ENCODE measurements around the gene INSIG2.

INSIG2 gene

GRCh38 chr2:118088051-118089024 is at the start of gene INSIG2:
TSS of gene INSIG2 (plus strand) at chr2:118088471. CDS start at chr2:118096557, 8,086 bp downstream.
- DNase-seq = peak; percentile 93 to 98

- DNase-seq = no peak
These were observed 47.4 kb upstream of the INSIG2 start for GRCh38 chr2:118040891-118041290.

GRCh38 chr2:118044103-118044716 is 44.1 kb upstream of the INSIG2 start:
- no peak for DNase-seq

- no peak for DNase-seq
These were observed 43.4 kb upstream of the INSIG2 start for GRCh38 chr2:118044854-118045253.

GRCh38 chr2:118045286-118045685 is 43.0 kb upstream of the INSIG2 start:
- no peak for DNase-seq

GRCh38 chr2:118046634-118047210 is 41.5 kb upstream of the INSIG2 start:
- peak in 1 of 2 experiments; percentile 67 for DNase-seq

GRCh38 chr2:118047380-118047826 is 40.9 kb upstream of the INSIG2 start:
- DNase-seq = peak in 1 of 2 experiments; percentile 17

GRCh38 chr2:118048401-118048800 is 39.9 kb upstream of the INSIG2 start:
- no peak for DNase-seq

GRCh38 chr2:118049140-118049815 is 39.0 kb upstream of the INSIG2 start:
- peak in 1 of 2 experiments; percentile 15 for DNase-seq

- DNase-seq = no peak
These were observed 38.5 kb upstream of the INSIG2 start for GRCh38 chr2:118049816-118050140.

GRCh38 chr2:118050386-118050785 is 37.9 kb upstream of the INSIG2 start:
- DNase-seq = no peak

- DNase-seq = no peak
These were observed 37.3 kb upstream of the INSIG2 start for GRCh38 chr2:118050974-118051373.

GRCh38 chr2:118051826-118052358 is 36.4 kb upstream of the INSIG2 start:
- no peak for DNase-seq

- no peak for DNase-seq
These were observed 35.8 kb upstream of the INSIG2 start for GRCh38 chr2:118052474-118052873.

GRCh38 chr2:118053681-118054080 is 34.6 kb upstream of the INSIG2 start:
- DNase-seq = peak; percentile 87 to 88

- peak in 1 of 2 experiments; percentile 19 for DNase-seq
These were observed 33.9 kb upstream of the INSIG2 start for GRCh38 chr2:118054213-118055008.

GRCh38 chr2:118055512-118056164 is 32.6 kb upstream of the INSIG2 start:
- no peak for DNase-seq

GRCh38 chr2:118056165-118056534 is 32.1 kb upstream of the INSIG2 start:
- DNase-seq = no peak

- no peak for DNase-seq
These were observed 31.5 kb upstream of the INSIG2 start for GRCh38 chr2:118056801-118057200.

- no peak for DNase-seq
These were observed 29.3 kb upstream of the INSIG2 start for GRCh38 chr2:118058951-118059350.

GRCh38 chr2:118059919-118060478 is 28.3 kb upstream of the INSIG2 start:
- DNase-seq = no peak

Data from NCI-H446 (cell line).